ENCODE results near the gene RNF7. TPM values are rescaled to one million over a fixed set of nuclear protein-coding genes. Genes with fewer than 3 reads are reported as not detected.
"Not testable (repeated sequence)": the region's sequence is repeated elsewhere in the genome, so short reads cannot be mapped to it uniquely, and the experiment has no call there.

RNF7 gene
- polyA plus RNA-seq, 1 donor = 83.4 TPM

DNA sequence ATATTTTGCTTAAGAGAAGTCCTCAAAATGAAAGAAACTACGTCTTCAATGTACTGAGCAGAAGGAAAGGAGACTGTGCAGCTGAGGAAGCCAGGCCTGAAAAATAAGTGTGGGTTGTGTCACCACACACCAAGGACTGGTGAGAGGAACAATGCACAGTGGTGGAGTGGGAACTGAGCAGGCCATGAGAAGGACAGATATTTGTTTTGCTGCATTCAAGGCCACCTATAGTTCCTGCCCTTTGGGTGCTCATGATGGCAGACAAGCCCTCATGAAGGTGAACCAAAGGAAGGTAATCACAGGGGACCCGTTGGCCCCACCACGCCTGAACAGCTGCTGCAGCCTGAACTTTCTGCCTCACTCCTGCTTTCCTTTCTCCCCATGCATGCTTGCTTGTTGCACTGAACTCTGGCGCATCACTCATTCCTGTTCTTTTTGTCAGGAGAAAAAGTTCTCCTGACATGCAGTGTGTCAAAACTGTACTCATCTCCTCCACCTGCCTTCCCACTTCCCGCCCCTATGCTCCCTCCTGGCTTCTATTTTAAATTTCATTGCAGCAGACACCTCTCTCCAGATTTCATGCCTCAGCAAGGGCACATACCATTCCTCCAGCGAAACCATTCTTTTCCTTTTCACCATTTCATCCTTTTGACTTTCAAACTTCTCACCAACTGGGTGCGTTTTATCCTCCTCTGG is 2.2 kb upstream of the RNF7 start:
- no peak for DNase-seq

DNA sequence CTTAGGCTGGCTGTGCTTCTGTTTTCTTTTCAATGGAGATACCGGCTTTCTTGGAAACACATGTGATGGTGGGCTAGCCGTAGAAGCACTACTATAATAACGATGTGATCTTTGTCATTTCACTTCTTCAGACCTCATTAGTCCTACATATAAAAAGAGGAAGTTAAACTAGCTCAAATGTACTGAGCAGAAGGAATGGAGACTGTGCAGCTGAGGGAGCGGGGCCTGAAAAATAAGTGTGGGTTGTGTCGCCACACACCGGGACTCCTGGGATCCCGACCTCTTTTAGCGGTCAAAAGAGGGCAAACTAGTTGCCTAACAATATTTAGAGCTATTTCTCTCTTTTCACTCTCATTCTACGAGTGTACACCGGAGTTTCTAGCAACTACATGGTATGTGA is 1.0 kb upstream of the RNF7 start:
- no peak for DNase-seq

DNA sequence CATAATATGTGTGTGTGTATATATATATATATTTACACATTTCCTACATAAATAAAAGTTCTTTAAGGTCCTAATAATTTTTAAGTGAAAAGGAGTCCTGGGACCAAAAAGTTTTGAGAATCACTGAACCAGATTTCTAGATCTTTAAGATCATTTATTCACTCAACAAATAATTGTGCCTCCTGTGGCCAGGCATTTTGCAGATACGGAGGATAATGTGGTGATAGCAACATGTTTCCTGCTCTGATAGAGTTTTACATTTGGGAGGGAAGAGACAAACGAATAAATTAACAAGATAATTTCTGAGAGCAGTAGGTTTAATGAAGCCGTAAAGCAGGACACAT is 448 bp upstream of the RNF7 start:
- no peak for DNase-seq

DNA sequence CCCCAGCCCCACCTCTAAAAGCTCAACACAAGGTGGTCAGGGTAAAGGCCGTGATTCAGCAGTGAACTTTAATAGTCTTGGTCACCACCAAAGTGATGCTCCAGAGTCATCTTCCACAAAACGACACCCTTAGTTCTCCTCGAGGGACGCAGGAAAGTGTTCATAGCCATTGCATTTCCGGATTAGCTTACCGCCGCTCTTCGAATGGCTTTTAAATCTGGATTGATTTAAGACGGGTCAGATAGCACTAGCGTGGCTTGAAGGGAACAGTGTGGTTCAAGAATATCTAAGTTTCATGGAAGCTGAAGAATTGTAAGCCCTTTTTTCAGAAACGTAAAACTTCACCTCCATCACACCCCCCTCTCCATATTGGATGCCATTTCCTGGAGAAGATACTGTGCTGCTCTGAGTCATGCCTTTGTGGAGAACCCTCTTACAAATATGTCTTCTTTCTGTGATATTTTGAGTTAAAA is 829 bp downstream of the RNF7 start:
- DNase-seq = peak; percentile 31

DNA sequence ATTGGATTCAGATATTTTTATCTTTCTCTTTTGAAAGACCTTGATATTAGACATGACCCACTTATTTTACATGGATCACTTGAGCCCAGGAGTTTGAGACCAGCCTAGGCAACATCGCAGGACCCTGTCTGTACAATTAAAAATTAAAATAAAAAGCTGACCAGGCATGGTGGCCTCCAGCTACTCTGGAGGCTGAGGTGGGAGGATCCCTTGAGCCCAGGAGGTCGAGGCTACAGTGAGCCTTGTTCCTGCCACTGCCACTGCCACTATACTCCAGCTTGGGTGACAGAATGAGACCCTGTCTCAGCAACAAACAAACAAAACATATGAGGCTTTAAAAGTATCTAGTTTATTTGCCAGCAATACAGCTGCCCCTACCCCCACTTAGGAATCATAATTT is 1.6 kb downstream of the RNF7 start:
- no peak for DNase-seq

DNA sequence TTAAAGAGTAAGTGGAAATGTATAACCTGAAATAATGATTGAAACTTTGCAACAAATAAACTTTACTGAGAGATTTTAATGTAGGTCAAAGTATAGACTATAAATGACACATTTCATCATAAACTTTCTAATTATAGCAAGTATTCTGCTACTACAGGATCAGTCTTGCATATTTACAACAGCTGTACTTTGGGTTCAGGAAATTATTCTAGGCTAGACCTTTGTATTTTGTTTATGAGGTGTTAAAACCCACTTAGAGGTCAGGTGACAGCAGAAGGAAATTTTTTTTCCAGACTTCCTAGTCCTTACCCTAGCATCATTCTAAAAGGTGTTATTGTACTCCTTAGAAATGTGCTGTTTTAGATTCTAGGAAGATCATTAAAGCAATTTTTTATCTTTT is 2.3 kb downstream of the RNF7 start:
- no peak for DNase-seq

DNA sequence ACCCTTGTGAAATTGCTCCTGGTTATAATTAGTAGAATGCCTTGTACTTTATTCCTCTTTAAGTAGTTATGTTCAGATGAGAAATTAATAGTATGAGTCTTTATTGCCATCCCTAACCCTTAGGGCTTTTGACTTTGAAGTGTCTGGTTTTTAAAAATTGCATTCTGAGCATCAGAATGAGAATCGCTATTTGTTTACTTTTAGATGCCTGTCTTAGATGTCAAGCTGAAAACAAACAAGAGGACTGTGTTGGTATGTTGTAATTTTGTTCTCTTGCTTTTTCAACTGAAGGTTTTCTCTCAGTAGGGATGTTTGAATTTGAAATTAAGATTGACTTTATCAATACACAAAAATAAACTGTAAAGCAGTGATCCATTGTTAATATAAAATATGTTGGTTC is 5.2 kb downstream of the RNF7 start:
- no peak for DNase-seq

DNA sequence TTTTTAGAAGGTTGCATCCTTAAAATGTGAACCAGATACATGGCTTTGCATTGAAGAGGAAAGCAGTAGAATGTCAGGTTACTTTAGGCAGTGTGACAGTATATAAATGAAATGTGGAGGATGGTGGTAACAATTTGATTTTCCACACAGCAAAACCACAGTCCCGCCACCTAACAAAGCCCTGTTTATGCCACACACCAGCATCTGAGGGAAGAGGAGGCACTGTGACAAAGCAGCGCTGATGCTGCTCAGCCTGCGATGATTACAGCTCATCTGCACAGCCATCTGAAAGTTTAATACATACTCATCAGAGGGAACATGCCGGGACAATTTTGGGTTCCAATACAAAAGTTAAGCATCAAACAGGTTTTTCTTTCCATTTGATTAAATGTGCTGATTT is 8.9 kb downstream of the RNF7 start:
- no peak for DNase-seq

DNA sequence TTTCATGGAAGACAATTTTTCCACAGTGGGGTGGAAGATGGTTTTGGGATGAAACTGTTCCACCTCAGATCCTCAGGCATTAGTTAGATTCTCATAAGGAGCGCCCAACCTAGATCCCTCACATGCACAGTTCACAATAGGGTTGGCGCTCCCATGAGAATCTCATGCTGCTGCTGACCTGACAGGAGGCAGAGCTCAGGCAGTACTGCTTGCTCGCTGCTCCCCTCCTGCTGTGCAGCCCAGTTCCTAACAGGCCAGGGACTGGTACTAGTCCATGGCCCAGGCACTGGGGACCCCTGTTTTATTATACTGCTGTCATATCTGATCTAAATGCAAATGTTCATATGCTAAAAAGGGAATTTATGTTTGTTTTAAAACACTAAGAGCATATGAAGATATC is 15.3 kb downstream of the RNF7 start:
- no peak for DNase-seq

DNA sequence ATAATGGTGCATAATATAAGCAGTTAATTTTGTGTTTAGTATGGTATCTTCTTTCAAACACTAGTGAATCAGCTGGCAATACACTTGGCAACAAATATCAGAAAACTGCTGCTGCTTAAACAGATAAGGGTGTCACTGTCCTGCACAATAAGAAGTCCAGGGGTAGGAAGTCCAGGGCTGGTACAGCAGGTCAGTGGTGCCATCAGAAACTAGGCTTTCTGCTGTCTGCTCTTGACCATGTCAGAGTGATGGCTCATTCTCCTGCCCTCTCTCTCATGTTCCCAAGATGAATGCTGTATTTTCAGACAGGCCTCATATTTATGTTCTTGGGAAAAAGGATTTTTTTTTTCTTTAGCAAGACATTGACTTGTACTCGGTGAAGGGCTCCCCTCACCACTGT is 15.9 kb downstream of the RNF7 start:
- DNase-seq = no peak

DNA sequence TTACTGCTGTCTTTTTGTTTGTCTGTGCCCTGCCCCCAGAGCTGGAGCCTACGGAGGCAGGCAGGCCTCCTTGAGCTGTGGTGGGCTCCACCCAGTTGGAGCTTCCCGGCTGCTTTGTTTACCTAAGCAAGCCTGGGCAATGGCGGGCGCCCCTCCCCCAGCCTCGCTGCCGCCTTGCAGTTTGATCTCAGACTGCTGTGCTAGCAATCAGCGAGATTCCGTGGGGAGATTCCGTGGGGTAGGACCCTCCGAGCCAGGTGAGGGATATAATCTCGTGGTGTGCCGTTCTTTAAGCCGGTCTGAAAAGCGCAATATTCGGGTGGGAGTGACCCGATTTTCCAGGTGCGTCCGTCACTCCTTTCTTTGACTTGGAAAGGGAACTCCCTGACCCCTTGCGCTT is 24.5 kb downstream of the RNF7 start:
- not testable (repeated sequence) for DNase-seq

DNA sequence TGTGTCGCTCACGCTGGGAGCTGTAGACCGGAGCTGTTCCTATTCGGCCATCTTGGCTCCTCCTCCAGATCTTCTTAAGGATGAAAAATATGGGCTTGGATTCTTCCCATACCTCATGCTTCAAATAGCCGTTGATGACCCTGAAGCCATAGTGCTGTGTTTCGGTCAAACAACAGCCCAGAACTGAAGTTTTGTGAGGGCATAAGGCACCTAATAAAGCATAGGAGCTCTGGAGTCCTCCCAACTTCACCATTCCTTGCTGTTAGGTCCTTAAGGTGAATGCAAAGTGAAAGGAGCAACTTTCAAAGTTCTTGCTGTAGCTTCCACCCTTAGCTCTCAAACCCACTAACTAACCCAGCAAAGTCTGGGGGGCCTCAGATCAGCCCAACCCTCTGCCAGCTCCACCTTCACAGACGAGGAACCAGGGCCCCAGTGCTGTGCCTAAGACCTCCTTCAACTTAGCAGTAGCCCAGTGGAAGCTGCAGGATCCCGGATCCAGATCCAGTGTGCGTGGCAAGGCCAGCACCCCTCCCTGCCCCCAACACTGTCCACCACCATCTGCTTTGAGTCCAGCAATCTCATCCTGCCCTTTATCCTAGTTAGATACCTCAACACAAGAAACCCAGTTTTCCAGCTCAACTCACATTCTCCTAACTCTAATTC is 25.1 kb downstream of the RNF7 start, which contains the start of gene GRK7:
TSS of gene GRK7 (plus strand) at position 321 of the 663 bp plus-strand sequence. CDS start 14,877 bp downstream, outside the sequence.
- no peak for DNase-seq

DNA sequence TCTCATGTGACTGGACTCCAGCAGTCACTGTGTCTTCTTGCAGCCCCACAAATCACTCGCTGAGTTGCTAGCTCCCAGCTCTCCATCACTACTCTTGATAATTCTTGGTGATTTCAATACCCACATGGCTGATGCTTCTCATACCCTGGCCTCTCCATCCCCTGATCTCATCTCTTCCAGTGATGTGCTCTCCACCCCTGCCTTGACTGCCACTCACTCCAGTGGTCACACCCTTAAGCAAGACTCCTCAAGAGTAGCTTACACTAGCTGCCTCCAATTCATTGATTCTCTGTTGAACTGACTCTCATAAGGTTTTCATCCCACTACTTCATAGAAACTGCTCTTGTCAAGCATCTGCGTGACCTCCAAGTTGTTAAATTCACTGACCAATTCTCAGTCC is 25.9 kb downstream of the RNF7 start:
- no peak for DNase-seq

DNA sequence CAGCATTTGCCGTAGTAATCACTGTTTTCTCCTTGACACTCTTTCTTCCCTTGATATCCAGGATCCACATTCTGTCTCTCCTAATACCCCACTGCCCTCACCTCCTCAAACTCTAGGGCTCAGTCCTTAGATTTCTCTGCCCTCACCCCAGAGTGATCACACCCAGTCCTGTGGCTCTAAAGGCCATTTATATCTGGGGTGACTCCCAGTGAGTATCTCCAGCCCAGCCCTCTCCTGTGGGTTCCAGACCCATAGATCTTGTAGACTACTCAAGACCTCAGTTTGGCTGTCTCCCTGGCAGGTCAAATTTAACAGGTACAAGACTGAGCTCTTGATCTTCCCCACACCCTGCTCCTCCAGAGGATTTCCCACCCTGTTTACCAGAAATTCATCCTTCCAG is 26.4 kb downstream of the RNF7 start:
- DNase-seq = no peak

DNA sequence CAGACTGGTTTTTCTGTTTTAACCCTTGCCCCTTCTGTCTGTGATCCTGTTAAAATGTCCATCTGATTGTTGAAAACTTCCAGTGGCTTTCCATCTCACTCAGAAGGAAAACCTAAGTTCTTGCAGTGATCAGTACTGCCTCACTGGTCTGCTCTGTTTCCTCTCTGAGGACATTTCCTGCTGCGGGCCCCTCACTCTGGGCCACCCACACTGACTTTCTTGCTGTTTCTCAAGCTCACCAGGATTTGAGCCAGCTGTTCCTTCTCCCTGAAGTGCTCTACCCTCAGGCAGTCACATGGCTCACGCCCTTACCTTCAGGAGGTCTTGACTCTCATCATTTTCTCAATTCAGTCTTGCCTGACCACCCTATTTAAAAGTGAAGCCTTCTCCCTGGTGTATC is 26.9 kb downstream of the RNF7 start:
- no peak for DNase-seq

DNA sequence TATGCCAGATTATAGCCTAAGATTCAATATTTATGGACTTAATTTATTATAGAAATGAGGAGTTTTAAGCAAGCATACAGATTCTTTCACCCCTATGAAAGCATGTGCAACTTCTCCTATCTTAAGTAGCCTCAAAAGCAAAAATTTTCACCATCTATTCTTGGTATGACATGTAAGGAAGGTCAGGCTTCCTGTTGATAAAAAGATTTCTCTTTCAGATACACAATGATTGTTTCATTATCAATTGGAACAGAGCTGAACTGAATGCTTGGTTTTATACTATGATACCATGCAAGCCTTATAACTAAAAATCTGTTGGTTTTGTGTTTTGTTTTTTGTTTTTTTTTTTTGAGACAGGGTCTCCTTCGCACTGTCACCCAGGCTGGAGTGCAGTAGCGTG is 29.0 kb downstream of the RNF7 start:
- DNase-seq = no peak

DNA sequence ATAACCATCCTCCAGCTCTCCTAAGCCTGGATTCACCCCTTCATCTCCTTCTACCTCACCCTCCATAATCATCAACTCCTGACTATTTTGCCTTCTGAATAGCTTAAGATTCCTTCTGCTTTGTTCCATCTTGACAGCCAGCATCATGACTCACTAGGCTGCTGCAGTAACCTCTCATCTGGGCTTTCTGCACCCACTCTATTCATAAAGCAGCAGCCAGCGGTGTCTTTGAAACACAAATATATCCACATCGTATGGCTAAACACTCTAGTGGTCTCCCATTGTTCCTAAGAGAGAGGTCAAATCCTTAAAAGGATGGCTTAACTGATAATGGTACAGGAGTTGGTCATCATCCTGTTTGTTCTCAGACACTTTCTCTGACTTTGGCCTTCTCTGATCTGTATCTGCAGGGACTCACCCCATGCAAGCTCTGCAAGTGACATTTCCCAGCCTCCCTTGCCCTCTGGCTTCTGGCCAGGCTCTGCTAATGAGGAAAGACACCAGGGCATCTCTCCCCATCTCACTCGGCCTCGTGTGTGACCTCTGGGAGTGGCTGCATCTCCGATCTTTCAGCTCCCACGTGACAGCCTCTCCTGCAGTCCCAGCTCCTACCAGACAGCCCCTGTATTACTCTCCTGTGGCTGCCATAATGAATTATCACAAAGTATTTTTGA is 31.3 kb downstream of the RNF7 start:
- no peak for DNase-seq

DNA sequence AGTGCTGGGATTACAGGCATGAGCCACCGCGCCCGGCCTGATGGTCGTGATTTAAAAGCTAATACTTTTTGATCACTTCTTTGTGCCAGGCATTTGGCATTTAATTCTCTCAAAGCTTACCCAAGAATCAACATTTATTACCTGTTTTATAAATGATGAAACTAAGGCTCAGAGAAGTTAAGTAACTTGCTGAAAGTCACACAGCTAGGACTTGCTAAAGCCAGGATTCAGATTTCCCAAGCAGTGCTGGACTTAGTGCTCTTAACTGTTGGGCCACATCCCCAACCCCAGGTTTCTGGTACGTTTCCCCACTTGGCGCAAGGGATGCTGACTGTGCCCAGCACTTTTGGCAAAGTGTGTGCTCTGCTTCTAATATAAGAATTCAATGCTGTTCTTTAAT is 35.6 kb downstream of the RNF7 start:
- no peak for DNase-seq

DNA sequence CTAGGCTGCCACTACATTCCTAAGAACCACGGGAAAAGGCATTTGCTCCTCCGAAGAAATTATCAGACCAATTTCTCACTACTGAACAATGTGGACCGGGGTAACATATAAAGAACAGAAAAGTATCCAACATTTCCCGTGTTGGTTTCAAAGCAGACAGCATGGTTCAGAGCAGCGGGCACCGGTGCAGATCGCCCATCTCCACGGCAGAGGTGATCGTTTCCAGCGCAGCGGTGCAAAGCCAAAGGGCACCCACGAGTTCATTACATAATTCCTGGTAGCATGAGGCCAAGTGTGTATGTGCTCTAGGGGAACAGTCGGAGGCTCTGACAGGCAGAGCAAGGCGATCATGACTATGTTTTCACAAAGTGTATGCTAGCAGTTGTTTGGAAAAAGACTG is 38.3 kb downstream of the RNF7 start:
- no peak for DNase-seq

DNA sequence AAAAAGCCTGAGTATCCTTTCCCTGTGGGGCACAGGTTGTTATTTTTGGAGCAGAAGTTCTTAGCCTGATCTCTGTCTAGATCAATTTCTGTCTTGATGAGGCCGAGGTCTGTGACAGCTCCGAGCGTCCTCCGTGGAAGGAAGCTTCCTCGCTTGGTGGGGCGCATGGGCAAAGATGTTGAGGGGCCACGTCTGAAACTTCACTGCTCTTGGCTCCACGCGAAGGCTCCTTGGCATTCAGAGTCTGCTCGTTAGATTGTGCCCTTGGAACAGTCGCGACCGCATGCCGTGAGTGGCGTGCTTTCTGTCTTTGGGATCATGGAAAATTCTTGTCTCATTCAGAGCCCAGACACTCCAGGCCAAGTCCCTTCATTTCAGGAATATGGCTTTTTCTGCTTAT is 38.8 kb downstream of the RNF7 start:
- no peak for DNase-seq

DNA sequence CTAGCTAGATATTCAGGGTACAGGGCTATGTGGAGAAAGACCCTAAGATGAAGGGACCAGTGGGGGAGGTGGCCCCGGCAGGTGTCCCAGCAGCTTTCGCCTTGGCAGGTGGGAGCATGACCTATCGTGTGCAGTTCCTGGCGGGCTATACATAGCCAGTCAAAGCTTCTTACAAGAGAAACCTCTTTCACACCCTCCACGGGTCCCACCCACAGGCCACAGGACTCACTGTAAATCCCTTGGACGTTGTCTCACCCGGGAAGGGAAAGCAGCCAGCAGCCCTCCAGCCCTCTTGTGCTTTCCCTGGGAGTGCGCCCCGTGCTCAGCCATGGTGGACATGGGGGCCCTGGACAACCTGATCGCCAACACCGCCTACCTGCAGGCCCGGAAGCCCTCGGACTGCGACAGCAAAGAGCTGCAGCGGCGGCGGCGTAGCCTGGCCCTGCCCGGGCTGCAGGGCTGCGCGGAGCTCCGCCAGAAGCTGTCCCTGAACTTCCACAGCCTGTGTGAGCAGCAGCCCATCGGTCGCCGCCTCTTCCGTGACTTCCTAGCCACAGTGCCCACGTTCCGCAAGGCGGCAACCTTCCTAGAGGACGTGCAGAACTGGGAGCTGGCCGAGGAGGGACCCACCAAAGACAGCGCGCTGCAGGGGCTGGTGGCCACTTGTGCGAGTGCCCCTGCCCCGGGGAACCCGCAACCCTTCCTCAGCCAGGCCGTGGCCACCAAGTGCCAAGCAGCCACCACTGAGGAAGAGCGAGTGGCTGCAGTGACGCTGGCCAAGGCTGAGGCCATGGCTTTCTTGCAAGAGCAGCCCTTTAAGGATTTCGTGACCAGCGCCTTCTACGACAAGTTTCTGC is 40.1 kb downstream of the RNF7 start:
- no peak for DNase-seq

DNA sequence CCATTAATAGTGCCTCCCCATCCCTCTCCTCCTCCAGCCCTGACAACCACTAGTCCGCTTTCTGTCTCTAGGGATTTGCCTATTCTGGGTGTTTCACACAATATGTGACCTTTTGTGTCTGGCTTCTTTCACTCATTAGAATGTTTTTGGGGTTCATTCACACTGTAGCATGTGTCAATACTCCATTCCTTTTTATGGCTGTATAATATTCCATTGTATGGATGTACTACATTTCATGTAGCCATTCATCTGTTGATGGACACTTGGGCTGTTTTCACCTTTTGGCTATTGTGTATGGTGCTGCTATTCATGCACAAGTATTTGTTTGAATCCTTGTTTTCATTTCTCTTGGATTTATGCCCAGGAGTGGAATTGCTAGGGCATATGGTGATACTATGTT is 41.6 kb downstream of the RNF7 start:
- no peak for DNase-seq

DNA sequence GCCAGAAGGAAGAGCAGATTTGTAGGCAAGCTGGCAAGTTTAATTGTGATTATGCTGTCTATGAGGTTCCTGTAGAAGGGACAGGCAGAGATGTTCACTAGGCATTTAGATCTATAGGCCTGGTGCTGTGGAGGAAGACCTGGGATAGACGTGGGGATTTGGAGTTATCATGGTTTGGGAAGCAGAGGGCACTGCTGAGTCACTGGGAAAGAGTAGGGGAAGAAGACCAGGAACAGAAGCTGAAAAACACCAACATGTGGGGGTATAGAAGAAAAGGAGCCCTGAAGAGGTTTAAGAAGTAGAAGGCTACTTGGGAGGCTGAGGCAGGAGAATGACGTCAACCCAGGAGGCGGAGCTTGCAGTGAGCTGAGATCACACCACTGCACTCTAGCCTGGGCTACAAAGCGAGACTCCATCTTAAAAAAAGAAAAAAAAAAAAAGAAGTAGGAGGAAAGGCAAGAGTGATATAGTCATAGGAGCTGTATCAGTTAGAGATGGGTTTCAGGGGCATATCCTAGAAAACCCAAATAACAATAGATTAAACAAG is 44.4 kb downstream of the RNF7 start:
- DNase-seq = no peak

Measured in hindlimb muscle (tissue), 1 donor.